GM18507 (cell line): Measurements from ENCODE around the gene CYSTM1.

ENCODE experiments used
- DNase-seq: peaks from one replicate; pipeline ENCODE4 v3.0.0; 2011; ENCODE audit warnings: low read depth; ENCODE audit not compliant: insufficient read length; ENCODE audit errors: extremely low spot score
- FAIRE-seq: peaks from 2 replicates; lab custom pipeline; 2011; peaks lifted over from hg19 to GRCh38; lab: Jason Lieb, UNC

The CYSTM1 gene

GRCh38 chr5:140224658-140225057 is 49.7 kb downstream of the CYSTM1 start:
- FAIRE-seq (no peak), DNase-seq (no peak)

GRCh38 chr5:140225396-140225795 is 50.4 kb downstream of the CYSTM1 start:
- no peak for FAIRE-seq
- DNase-seq: no peak

GRCh38 chr5:140227046-140227445 is 52.1 kb downstream of the CYSTM1 start:
- DNase-seq (no peak), FAIRE-seq (no peak)

- DNase-seq: no peak
Measured at GRCh38 chr5:140228364-140228837, 53.4 kb downstream of the CYSTM1 start.

GRCh38 chr5:140230373-140230772 is 55.4 kb downstream of the CYSTM1 start:
- no peak for FAIRE-seq

More at GRCh38 chr5:140228364-140228837, 53.4 kb downstream of the CYSTM1 start:
- FAIRE-seq: no peak

GRCh38 chr5:140232731-140233130 is 57.7 kb downstream of the CYSTM1 start:
- DNase-seq: no peak
- no peak for FAIRE-seq

More at GRCh38 chr5:140230373-140230772, 55.4 kb downstream of the CYSTM1 start:
- DNase-seq: no peak

GRCh38 chr5:140234377-140234989 is 59.5 kb downstream of the CYSTM1 start:
- FAIRE-seq: no peak
- no peak for DNase-seq

- no peak for DNase-seq
- FAIRE-seq: no peak
Measured at GRCh38 chr5:140235791-140236551, 61.0 kb downstream of the CYSTM1 start.

- no peak for FAIRE-seq
- DNase-seq: no peak
Measured at GRCh38 chr5:140236891-140237598, 62.1 kb downstream of the CYSTM1 start.

GRCh38 chr5:140238756-140239155 is 63.8 kb downstream of the CYSTM1 start:
- FAIRE-seq (no peak), DNase-seq (no peak)

- no peak for DNase-seq
- no peak for FAIRE-seq
Measured at GRCh38 chr5:140239461-140239860, 64.5 kb downstream of the CYSTM1 start.

GRCh38 chr5:140239939-140240700 is 65.1 kb downstream of the CYSTM1 start:
- DNase-seq (peak; percentile 46), FAIRE-seq (peak; percentile 69)

- DNase-seq (no peak), FAIRE-seq (no peak)
Measured at GRCh38 chr5:140240987-140241706, 66.2 kb downstream of the CYSTM1 start.

- FAIRE-seq (no peak), DNase-seq (no peak)
Measured at GRCh38 chr5:140242099-140242498, 67.1 kb downstream of the CYSTM1 start.

- no peak for DNase-seq
- FAIRE-seq: no peak
Measured at GRCh38 chr5:140242890-140243585, 68.0 kb downstream of the CYSTM1 start.

- no peak for DNase-seq
- no peak for FAIRE-seq
Measured at GRCh38 chr5:140243706-140244250, 68.8 kb downstream of the CYSTM1 start.

- FAIRE-seq (peak; percentile 82), DNase-seq (peak; percentile 72)
Measured at GRCh38 chr5:140244525-140245025, 69.6 kb downstream of the CYSTM1 start.

- FAIRE-seq (no peak), DNase-seq (no peak)
Measured at GRCh38 chr5:140245341-140245740, 70.4 kb downstream of the CYSTM1 start.
